HepG2 (cell line): Measurements from ENCODE around the gene CPNE1. TPM values are rescaled to one million over a fixed set of nuclear protein-coding genes. Genes with fewer than 3 reads are reported as not detected.
A peak's percentile ranks its signal among the peaks of the same experiment; 100 is the strongest.

Source experiments
- ATAC-seq: fragments of 200-7000 bp; cut with Tn5 transposase; 3 replicates; pipeline ENCODE4 v1.9.1; 2020; ENCODE audit warnings: mild to moderate bottlenecking, moderate library complexity
- BruUV-seq: library from RNA; stranded (reverse); fragments of 400-500 nt; replicated peaks from 2 replicates; lab custom pipeline; 2021; lab: Mats Ljungman, UMichigan
- CTCF ChIA-PET: fragments of 300-600 bp; formaldehyde crosslinking; extraction: SDS; loops from one replicate; lab custom pipeline; 2021; ENCODE audit warnings: low total read pairs, inconsistent platforms, low intra/inter-chr PET ratio; lab: Yijun Ruan, JAX
- POLR2A ChIA-PET: fragments of 350-600 bp; sonication (Branson Sonifier 250); formaldehyde crosslinking; loops from one replicate; lab custom pipeline; 2020; ENCODE audit warnings: antibody characterized with exemption, inconsistent platforms; lab: Yijun Ruan, JAX
- DNase-seq: peaks from one replicate; pipeline ENCODE4 v3.0.0-alpha.2; 2015; ENCODE audit warnings: low spot score
- FAIRE-seq: peaks from 3 replicates; lab custom pipeline; 2011; peaks lifted over from hg19 to GRCh38; lab: Jason Lieb, UNC
- H2AFZ ChIP-seq: one replicate; pipeline ENCODE4 v1.6.1; 2011; ENCODE audit warnings: low read length, inconsistent platforms
- H3K27ac ChIP-seq: fragments of 300-600 bp; 3 replicates; pipeline ENCODE4 v1.8.0; 2011; ENCODE audit warnings: mixed run types, mild to moderate bottlenecking, mixed read lengths, low read length, inconsistent platforms; ENCODE audit not compliant: insufficient read depth; ENCODE audit errors: extremely low read length
- H3K27me3 ChIP-seq, 2 experiments: fragments of 200-600 bp in 1 of 2; 2 replicates in 1 of 2; 3 replicates in 1 of 2; pipeline versions ENCODE4 v1.6.0 to v1.8.0; 2011; ENCODE audit warnings: low read length in 2 of 2, mild to moderate bottlenecking in 2 of 2, moderate library complexity in 2 of 2, inconsistent platforms in 1 of 2; ENCODE audit not compliant: insufficient read depth in 2 of 2, control insufficient read depth in 1 of 2
- H3K36me3 ChIP-seq, 2 experiments: fragments of 200-600 bp in 1 of 2; replicated peaks in 1 of 2; 2 replicates in 1 of 2; 3 replicates in 1 of 2; pipeline versions ENCODE4 v1.5.1 to v1.8.0; 2011; ENCODE audit warnings: low read length in 2 of 2, inconsistent platforms in 1 of 2; ENCODE audit not compliant: insufficient read depth in 2 of 2, control insufficient read depth in 1 of 2
- H3K4me1 ChIP-seq: 2 replicates; pipeline ENCODE4 v1.5.1; 2012; ENCODE audit warnings: low read length, inconsistent platforms; ENCODE audit not compliant: insufficient read depth
- H3K4me2 ChIP-seq: 2 replicates; pipeline ENCODE4 v1.6.0; 2011; ENCODE audit warnings: low read depth, low read length, inconsistent platforms
- H3K4me3 ChIP-seq, 3 experiments: fragments of 200-600 bp in 1 of 3; sonication (generic), shearing (Covaris generic) in 1 of 3; replicated peaks in 1 of 3; 2 replicates each; pipeline ENCODE4 v1.5.1; 2011 to 2016; ENCODE audit warnings: low read length in 3 of 3, inconsistent platforms in 2 of 3, low read depth in 2 of 3, mild to moderate bottlenecking in 2 of 3, control low read depth in 1 of 3, mixed read lengths in 1 of 3; ENCODE audit not compliant: insufficient read depth in 1 of 3
- H3K79me2 ChIP-seq: one replicate; pipeline ENCODE4 v1.6.1; 2011; ENCODE audit warnings: low read length, inconsistent platforms; ENCODE audit not compliant: insufficient read depth
- H3K9ac ChIP-seq: 2 replicates; pipeline ENCODE4 v1.6.0; 2011; ENCODE audit warnings: mild to moderate bottlenecking, low read depth, low read length, inconsistent platforms; ENCODE audit not compliant: insufficient read depth
- H3K9me3 ChIP-seq: 2 replicates; pipeline ENCODE4 v1.5.1; 2012; ENCODE audit warnings: mild to moderate bottlenecking, low read length
- H4K20me1 ChIP-seq: 2 replicates; pipeline ENCODE4 v1.6.0; 2011; ENCODE audit warnings: inconsistent platforms, mild to moderate bottlenecking, low read length, moderate library complexity; ENCODE audit not compliant: insufficient read depth
- HIVEP1 ChIP-seq: sonication (generic); formaldehyde crosslinking; IDR thresholded peaks from 2 replicates; pipeline ENCODE4 v1.4.0; 2020; ENCODE audit warnings: mild to moderate bottlenecking, missing genetic modification reagents
- ZFYVE20 ChIP-seq: sonication (generic); formaldehyde crosslinking; IDR thresholded peaks from 2 replicates; pipeline ENCODE4 v1.8.0; 2023; ENCODE audit warnings: low read depth, mild to moderate bottlenecking, moderate library complexity, missing genetic modification reagents, borderline replicate concordance
- ZNF276 ChIP-seq: sonication (generic); formaldehyde crosslinking; IDR thresholded peaks from 2 replicates; pipeline ENCODE4 v1.4.0; 2020; ENCODE audit warnings: mild to moderate bottlenecking, low read depth, missing genetic modification reagents
- ZNF850 ChIP-seq: sonication (generic); formaldehyde crosslinking; conservative IDR thresholded peaks from 2 replicates; pipeline ENCODE4 v1.9.0; 2021; ENCODE audit warnings: mild to moderate bottlenecking, missing genetic modification reagents
- WGBS: methylation state at CpG from one replicate; pipeline ENCODE4 v1.1.6; 2017; ENCODE audit warnings: low lambda C conversion rate; 5-methylcytosine and 5-hydroxymethylcytosine counted together
- in situ Hi-C: cut with HindIII; loops from 2 replicates; pipeline ENCODE4 v1.10.0; 2017; ENCODE audit warnings: low pct_unique_long_range_greater_than_20kb; ENCODE audit not compliant: extremely low pct_ligation_motif_present
- intact Hi-C: fragments of 100-400 bp; cut with micrococcal nuclease; formaldehyde crosslinking; loops from one replicate; pipeline ENCODE4 v1.10.0; 2022; ENCODE audit not compliant: unreplicated experiment
- polyA plus RNA-seq, 8 experiments: library from polyadenylated mRNA; depleted of rRNA in 3 of 8; stranded (reverse) in 7 of 8; unstranded in 1 of 8; fragments of >200 nt; fragmentation: Illumina TruSeq in 4 of 8; extraction: Trizol in 4 of 8; gene quantifications; 2 replicates each; pipeline versions ENCODE4 v1.2.1 to v1.2.3, GENCODE V29; 2011 to 2016; ENCODE audit warnings: low read depth in 4 of 8, missing spikeins in 1 of 8, mixed read lengths in 1 of 8; ENCODE audit not compliant: insufficient read depth in 1 of 8
- total RNA-seq, 5 experiments: library from RNA; depleted of rRNA; stranded (reverse); fragments of >200 nt; fragmentation: Illumina TruSeq; extraction: Trizol; gene quantifications; 2 replicates each; pipeline ENCODE4 v1.2.3, GENCODE V29; 2016; ENCODE audit warnings: low read depth in 1 of 5
- TF ChIP-seq, protein P1 (sequence below): fragments of 450-650 bp; IDR thresholded peaks from 2 replicates; pipeline ENCODE4 v1.6.1; 2016
- TF ChIP-seq, protein P2 (sequence below): sonication (generic); formaldehyde crosslinking; IDR thresholded peaks from 2 replicates; pipeline ENCODE4 v1.5.1; 2020; ENCODE audit warnings: mild to moderate bottlenecking, missing genetic modification reagents, moderate library complexity

CPNE1 gene
- total and polyA plus RNA-seq, 2 of the 13 experiments (the other 11 are each of a cell fraction or from before 2014, with no cell fraction given) = 408 to 431 TPM

DNA sequence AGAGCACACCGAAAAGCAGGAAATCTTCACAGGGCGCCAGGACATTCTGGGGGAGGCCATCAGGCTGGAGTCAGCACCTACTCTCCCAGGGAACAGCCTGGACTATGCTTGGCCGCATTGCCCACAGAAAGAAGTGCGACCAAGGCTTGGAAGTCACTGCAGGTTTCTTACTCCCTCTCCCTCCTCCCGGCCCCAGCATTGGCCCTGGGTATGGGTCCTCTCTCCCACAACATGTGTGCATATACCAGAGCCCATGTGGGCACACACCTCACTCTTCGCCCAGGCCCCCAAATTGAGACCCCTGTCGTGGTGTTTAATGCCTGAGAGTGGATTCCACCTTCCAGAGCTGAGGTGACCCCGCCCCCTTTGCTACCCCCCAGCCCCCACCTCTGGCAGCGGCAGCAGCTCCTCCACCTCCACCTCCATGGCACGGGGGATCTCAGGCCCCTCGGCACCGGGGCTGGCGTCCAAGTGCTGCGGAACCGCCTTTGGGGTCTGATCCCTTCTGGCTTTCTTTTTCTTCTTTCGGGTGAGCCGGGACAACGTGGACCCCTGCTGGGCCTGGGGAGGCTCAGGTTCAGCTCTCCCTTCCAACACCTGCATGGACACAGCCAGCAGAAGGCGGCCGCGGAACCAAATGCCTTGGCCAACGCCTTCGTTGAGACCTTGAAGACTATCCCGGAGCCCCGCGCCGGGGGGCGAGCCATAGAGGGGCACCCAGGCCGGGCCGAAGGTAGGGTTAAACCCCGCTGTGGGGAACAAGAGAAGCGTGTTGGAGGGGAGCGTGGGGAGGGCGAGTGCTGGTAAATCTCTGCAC, 64.3 kb downstream of the CPNE1 start:
- no peaks in the 10 kb centered on the region for H3K36me3 ChIP-seq
- H4K20me1 ChIP-seq = no peaks in the 10 kb centered on the region
- no peaks in the 10 kb centered on the region for H3K9me3 ChIP-seq
- CTCF ChIA-PET = no interaction called here
- no peak for TF ChIP-seq ZFYVE20 (CRISPR knock-in tag)
- TF ChIP-seq, protein P1, sequence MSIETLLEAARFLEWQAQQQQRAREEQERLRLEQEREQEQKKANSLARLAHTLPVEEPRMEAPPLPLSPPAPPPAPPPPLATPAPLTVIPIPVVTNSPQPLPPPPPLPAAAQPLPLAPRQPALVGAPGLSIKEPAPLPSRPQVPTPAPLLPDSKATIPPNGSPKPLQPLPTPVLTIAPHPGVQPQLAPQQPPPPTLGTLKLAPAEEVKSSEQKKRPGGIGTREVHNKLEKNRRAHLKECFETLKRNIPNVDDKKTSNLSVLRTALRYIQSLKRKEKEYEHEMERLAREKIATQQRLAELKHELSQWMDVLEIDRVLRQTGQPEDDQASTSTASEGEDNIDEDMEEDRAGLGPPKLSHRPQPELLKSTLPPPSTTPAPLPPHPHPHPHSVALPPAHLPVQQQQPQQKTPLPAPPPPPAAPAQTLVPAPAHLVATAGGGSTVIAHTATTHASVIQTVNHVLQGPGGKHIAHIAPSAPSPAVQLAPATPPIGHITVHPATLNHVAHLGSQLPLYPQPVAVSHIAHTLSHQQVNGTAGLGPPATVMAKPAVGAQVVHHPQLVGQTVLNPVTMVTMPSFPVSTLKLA = 0 out of 2 replicates have a peak, but pooled peaks have one; percentile 16
- TF ChIP-seq, all 625 proteins: peak for 1
- H3K79me2 ChIP-seq = no peaks in the 10 kb centered on the region
- H3K9ac ChIP-seq = no peak overlapping the region
- H3K4me2 ChIP-seq = no peak overlapping the region
- BruUV-seq = no TSS peak
- intact Hi-C loops (no loop called here), in situ Hi-C loops (loop anchor here (5.0 kb wide), 1 partner anchor 138 kb away; no protein-coding TSS in a partner anchor)
- H2AFZ ChIP-seq = no peak overlapping the region
- DNase-seq (no peak), ATAC-seq (no peak), FAIRE-seq (no peak)
- H3K4me1 ChIP-seq = peaks cover 26% of the 10 kb centered on the region
- H3K4me3 ChIP-seq = no peak overlapping the region
- peaks cover 3 to 27% of the 10 kb centered on the region in 2 experiments; a peak in 4 of 5 replicates for H3K27me3 ChIP-seq
- POLR2A ChIA-PET = no interaction called here
- 76% methylated on average over 34 of the region's 34 CpGs for WGBS
- no peak overlapping the region for H3K27ac ChIP-seq

DNA sequence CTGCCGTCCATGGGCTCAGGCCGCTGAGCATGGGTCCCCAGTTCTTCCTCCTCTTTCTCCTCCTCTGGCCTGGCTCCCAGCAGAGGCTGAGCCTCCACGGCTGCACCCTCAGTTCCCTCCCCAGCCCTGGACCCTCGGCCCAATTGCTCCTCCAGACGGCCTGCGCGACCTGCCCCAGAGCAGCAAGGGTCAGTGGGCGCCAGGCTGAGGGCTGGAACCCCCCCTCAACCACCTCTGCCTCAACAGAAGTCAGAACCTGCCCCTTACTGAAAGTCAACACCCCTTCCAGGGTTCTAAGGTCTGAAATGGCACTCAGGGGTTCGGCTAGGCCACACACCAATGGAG, 65.0 kb downstream of the CPNE1 start:
- in situ Hi-C loops (loop anchor here (5.0 kb wide), 1 partner anchor 137 kb away; no protein-coding TSS in a partner anchor), intact Hi-C loops (no loop called here)
- no TSS peak for BruUV-seq
- 51% methylated on average over 9 of the region's 9 CpGs for WGBS
- H4K20me1 ChIP-seq = no peaks in the 10 kb centered on the region
- peaks cover 26% of the 10 kb centered on the region for H3K4me1 ChIP-seq
- DNase-seq (no peak), FAIRE-seq (no peak), ATAC-seq (no peak)
- H3K79me2 ChIP-seq = no peaks in the 10 kb centered on the region
- ChIA-PET POLR2A (no interaction called here), CTCF (no interaction called here)
- H2AFZ ChIP-seq = no peak overlapping the region
- no peak overlapping the region for H3K4me2 ChIP-seq
- H3K9ac ChIP-seq = no peak overlapping the region
- no peaks in the 10 kb centered on the region for H3K9me3 ChIP-seq
- H3K27ac ChIP-seq = no peak overlapping the region
- TF ChIP-seq HIVEP1 (CRISPR knock-in tag) (peak; percentile 17; the same call in 1 of the 2 replicates), ZNF850 (CRISPR knock-in tag) (no peak), ZNF276 (0 out of 2 replicates have a peak, but pooled peaks have one; percentile 43)
- TF ChIP-seq, protein P2, sequence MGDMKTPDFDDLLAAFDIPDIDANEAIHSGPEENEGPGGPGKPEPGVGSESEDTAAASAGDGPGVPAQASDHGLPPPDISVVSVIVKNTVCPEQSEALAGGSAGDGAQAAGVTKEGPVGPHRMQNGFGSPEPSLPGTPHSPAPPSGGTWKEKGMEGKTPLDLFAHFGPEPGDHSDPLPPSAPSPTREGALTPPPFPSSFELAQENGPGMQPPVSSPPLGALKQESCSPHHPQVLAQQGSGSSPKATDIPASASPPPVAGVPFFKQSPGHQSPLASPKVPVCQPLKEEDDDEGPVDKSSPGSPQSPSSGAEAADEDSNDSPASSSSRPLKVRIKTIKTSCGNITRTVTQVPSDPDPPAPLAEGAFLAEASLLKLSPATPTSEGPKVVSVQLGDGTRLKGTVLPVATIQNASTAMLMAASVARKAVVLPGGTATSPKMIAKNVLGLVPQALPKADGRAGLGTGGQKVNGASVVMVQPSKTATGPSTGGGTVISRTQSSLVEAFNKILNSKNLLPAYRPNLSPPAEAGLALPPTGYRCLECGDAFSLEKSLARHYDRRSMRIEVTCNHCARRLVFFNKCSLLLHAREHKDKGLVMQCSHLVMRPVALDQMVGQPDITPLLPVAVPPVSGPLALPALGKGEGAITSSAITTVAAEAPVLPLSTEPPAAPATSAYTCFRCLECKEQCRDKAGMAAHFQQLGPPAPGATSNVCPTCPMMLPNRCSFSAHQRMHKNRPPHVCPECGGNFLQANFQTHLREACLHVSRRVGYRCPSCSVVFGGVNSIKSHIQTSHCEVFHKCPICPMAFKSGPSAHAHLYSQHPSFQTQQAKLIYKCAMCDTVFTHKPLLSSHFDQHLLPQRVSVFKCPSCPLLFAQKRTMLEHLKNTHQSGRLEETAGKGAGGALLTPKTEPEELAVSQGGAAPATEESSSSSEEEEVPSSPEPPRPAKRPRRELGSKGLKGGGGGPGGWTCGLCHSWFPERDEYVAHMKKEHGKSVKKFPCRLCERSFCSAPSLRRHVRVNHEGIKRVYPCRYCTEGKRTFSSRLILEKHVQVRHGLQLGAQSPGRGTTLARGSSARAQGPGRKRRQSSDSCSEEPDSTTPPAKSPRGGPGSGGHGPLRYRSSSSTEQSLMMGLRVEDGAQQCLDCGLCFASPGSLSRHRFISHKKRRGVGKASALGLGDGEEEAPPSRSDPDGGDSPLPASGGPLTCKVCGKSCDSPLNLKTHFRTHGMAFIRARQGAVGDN (CRISPR knock-in tag) = 0 out of 2 replicates have a peak, but pooled peaks have one; percentile 28
- no peak overlapping the region for H3K4me3 ChIP-seq
- H3K27me3 ChIP-seq = peaks cover 3 to 30% of the 10 kb centered on the region in 2 experiments; a peak in 4 of 5 replicates
- H3K36me3 ChIP-seq = no peaks in the 10 kb centered on the region
